Stimulated activated CD8-positive, alpha-beta memory T cell treated with anti-CD3 and anti-CD28 coated beads, Interleukin-4, amount 100 ng/mL, for 1 hour (primary cell): ENCODE data around the gene PPP1R11.
"Not testable (repeated sequence)": the region's sequence is repeated elsewhere in the genome, so short reads cannot be mapped to it uniquely, and the experiment has no call there.

Experiments
- DNase-seq, 2 donors: peaks; one replicate each; pipeline ENCODE4 v3.0.0-alpha.2; 2020; ENCODE audit warnings: low read depth in 2 of 2, low spot score in 1 of 2

The PPP1R11 gene

GRCh38 chr6:30097902-30098768, 31.1 kb downstream of the PPP1R11 start:
- no peak for DNase-seq

GRCh38 chr6:30100154-30100553, 33.2 kb downstream of the PPP1R11 start:
- DNase-seq: no peak

DNA sequence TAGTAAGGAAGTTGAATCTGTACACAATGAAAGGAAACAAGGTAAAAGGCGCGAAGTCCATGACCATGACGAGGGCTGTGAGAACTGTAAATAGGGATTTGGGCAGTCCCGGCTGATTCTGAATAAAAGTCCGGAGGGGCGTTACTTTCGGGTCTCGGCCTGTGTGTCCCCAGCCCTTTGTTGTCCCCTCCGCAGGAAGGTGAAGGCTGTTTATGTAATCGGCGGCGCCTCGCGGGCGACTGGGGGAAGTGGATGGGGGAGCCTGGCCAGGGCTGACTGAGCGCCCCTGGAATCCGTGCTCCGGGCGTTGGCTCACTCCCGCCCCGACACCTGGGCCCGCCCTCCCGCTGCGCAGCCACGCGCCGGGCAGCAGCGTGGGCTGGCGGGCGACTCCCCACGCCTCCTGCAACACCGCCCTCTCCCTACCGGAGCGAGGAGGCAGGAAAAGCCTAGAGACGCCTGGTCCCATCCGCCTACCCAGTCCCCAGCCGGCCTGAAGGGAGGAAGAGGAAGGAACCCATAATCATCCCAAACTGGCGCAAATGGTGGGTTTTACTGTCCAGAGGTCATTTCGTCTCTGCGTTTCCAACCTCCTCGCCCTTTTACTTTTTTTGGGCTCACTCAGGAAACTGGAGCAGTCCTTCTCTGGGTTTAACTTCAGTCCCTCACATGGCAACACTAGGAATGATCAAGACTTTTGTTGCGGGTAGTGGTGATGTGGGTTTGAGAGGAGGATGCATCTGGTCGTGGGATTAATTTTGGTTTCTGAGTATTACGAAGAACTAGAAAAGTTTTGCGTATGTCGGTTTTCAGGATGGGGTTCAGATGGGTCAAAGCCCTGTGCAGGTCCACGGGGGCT, 33.8 kb downstream of the PPP1R11 start:
- no peak for DNase-seq

DNA sequence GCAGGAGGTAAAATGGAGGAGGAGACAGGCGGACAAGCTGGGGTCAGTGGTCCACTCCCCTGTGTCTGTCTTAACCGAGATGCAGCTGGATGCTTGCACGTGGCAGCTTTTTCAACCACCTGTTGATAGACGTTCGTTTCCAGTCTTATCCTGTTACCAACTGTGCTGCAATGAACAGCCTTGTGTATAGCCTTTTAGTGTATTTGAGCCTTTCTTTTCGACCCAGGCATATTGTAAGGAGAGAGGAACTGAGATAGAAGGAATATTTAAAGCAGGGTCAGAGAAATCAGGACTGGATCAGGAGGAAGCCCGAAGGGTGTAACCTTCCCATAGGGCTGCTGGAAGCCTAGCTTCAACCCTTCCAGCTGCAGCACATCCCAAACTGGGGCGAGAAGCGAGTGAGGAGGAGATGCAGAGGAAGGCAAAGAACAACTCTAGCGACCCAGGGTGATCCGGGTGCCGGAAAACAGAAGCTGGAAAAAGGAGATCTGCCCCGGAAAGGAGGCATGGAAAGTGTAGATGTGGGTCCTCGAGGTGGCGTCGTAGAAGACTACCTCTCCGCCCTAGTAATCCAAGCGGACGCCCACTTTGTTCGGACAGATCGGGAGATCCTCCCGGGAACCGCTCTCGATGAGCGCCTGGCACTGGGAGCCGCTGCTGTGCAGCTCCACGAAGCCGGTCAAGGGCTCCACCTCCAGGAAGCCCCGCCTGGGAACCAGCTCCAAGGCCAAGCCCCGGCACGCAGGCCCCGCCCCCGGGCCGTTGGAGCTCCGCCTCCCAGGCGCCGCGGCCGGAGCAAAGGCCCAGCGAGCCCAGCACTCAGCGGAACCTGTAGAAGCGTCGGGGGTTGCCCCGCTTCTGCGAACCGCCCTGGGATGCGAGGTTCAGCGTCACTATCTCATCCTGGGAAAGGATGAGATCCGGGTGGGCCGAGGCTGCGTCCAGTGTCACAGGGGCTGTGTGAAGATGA, 34.7 kb downstream of the PPP1R11 start:
- DNase-seq: peak in 1 of 2 donors; percentile 36

- no peak for DNase-seq
These were observed 35.5 kb downstream of the PPP1R11 start for GRCh38 chr6:30102414-30102969.

- peak; percentile 67 to 71 for DNase-seq
These were observed 36.2 kb downstream of the PPP1R11 start for GRCh38 chr6:30102970-30103871.

DNA sequence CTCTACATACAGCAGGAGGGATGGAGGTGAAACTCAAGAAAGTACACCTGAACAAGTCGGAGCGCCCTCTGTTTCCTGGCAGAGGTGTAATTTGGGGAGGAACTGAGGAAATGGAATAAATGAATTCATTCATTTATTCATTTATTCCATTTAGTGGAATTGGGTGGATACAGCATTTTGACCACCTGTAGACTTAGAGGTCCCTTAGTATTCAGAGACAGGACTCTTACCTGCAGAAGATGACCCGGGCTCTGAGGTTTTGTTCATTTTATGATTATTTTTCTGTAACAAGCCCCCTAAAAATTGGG, 36.8 kb downstream of the PPP1R11 start:
- no peak for DNase-seq

GRCh38 chr6:30104661-30105060, 37.7 kb downstream of the PPP1R11 start:
- no peak for DNase-seq

GRCh38 chr6:30111266-30111856, 44.4 kb downstream of the PPP1R11 start:
- DNase-seq: no peak

- no peak for DNase-seq
These were observed 45.5 kb downstream of the PPP1R11 start for GRCh38 chr6:30112402-30112994.

- DNase-seq: no peak
These were observed 46.2 kb downstream of the PPP1R11 start, which contains the start of gene TRIM31 for GRCh38 chr6:30113003-30113759. Gene TRIM31, minus strand, starts transcription at chr6:30113090. Its CDS starts 285 bp downstream, at chr6:30112805.

DNA sequence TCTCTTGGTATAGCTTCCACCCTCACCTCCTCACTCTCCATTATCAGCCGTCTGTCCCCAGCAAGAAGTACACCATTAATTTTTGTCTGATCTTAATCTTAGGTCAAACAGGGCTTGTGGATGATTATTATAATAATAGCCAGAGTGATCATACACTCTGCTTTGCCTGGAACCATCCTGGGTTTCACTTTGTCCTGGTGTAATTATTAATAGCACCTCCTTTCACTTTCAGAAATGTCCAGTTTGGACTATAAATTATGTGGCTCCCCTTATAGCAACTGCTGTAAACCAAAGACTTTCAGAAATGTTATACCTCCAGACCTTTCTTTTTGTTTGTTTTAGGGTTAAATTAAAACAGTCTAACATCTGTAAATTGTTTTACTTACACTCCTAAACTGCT, 46.8 kb downstream of the PPP1R11 start:
- no peak for DNase-seq

GRCh38 chr6:30116724-30117123, 49.7 kb downstream of the PPP1R11 start:
- no peak for DNase-seq

DNA sequence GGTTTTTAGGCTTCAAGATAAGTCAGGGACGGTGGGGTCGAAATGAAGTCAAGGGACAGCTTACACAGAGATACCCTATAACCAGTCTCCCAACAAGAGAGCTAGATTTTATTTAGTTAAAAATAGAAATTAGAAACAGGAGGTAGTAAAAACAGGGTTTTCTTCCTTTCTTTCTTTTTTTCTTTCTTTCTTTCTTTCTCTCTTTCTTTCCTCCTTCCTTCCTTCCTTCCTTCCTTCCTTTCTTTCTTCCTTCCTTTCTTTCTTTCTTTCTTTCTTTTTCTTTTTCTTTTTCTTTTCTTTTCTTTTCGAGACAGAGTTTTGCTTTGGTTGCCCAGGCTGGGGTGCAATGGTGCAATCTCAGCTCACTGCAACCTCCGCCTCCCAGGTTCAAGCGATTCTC, 51.7 kb downstream of the PPP1R11 start:
- not testable (repeated sequence) for DNase-seq
